Measurements from ENCODE around the gene CANX. TPM values are rescaled to one million over a fixed set of nuclear protein-coding genes. Genes with fewer than 3 reads are reported as not detected.
"Not testable (repeated sequence)": the region's sequence is repeated elsewhere in the genome, so short reads cannot be mapped to it uniquely, and the experiment has no call there.

The CANX gene
- total RNA-seq, 1 donor from 2014 or later: 695 TPM

DNA sequence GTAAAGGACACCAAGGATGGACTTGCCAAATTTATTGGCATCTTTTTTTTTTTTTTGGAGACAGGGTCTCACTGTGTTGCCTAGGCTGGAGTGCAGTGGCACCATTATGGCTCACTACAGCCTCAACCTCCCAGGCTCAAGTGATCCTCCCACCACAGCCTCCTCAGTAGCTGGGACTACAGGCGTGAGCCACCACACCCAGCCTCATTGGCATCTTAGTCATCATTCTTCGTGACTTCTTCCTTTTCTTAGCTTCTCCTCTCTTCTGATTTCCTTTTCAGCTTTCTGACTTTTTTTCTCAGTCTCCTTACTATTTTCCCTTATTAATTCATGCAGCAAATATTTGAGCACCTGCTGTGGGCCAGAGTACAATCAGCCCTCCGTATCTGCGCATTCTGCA, 40.0 kb downstream of the CANX start:
- Mint-ChIP-seq H3K27me3 (ENCODE audit: low read depth) (no peaks in the 10 kb centered on the region), H3K27ac (ENCODE audit: unreplicated experiment) (peak overlapping the region; percentile 33)

DNA sequence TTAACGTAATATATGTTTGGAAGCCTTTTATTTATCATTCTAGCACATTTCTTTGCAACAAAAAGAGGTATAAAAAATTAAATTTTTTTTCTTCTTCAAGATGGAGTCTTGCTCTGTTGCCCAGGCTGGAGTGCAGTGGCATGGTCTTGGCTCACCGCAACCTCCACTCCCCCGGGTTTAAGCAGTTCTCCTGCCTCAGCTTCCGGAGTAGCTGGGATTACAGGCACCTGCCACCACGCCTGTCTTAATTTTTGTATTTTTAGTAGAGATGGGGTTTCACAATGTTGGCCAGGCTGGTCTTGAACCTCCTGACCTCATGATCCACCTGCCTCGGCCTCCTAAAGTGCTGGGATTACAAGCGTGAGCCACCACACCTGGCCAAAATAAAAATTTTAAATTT, 45.3 kb downstream of the CANX start:
- not testable (repeated sequence) for H3K4me3 Mint-ChIP-seq (ENCODE audit: unreplicated experiment); H3K27me3 Mint-ChIP-seq (ENCODE audit: low read depth); DNase-seq (ENCODE audit: low spot score); H3K36me3 Mint-ChIP-seq (ENCODE audit: low read depth); H3K9me3 Mint-ChIP-seq (ENCODE audit: low read depth)
- H3K27ac Mint-ChIP-seq (ENCODE audit: unreplicated experiment): peak overlapping the region; percentile 45
- H3K4me1 Mint-ChIP-seq (ENCODE audit: low read depth): peaks cover 20% of the 10 kb centered on the region

More for the DNA sequence above, 40.0 kb downstream of the CANX start:
- TF ChIP-seq, protein P1, sequence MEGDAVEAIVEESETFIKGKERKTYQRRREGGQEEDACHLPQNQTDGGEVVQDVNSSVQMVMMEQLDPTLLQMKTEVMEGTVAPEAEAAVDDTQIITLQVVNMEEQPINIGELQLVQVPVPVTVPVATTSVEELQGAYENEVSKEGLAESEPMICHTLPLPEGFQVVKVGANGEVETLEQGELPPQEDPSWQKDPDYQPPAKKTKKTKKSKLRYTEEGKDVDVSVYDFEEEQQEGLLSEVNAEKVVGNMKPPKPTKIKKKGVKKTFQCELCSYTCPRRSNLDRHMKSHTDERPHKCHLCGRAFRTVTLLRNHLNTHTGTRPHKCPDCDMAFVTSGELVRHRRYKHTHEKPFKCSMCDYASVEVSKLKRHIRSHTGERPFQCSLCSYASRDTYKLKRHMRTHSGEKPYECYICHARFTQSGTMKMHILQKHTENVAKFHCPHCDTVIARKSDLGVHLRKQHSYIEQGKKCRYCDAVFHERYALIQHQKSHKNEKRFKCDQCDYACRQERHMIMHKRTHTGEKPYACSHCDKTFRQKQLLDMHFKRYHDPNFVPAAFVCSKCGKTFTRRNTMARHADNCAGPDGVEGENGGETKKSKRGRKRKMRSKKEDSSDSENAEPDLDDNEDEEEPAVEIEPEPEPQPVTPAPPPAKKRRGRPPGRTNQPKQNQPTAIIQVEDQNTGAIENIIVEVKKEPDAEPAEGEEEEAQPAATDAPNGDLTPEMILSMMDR (IDR thresholded peaks at IDR 0.05): no peak
- Mint-ChIP-seq H3K4me3 (ENCODE audit: unreplicated experiment) (no peak overlapping the region), H3K36me3 (ENCODE audit: low read depth) (peaks cover 2% of the 10 kb centered on the region), H3K9me3 (ENCODE audit: low read depth) (no peaks in the 10 kb centered on the region), H3K4me1 (ENCODE audit: low read depth) (peaks cover 50% of the 10 kb centered on the region)
- DNase-seq (ENCODE audit: low spot score): no peak

DNA sequence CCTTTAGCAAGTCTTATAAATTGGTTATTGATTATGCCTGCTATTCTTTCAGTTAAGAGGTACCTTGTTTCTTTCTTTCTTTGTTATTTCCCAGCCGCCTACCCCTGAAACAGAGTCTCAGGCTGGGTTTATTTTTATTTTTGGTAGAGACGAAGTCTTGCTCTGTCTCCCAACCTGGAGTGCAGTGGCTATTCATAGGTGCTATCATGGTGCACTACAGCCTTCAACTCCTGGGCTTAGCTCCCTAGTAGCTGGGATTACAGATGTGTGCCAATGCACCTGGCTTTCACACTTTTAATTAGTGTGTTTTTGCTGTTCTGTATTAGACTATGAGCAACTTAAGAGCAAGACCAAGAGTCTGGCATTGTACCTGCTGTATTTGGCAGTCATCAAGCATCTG, 48.1 kb downstream of the CANX start:
- no peak for DNase-seq (ENCODE audit: low spot score)
- H3K4me1 Mint-ChIP-seq (ENCODE audit: low read depth): peaks cover 10% of the 10 kb centered on the region
- TF ChIP-seq, protein P1 (IDR thresholded peaks at IDR 0.05): no peak
- H3K36me3 Mint-ChIP-seq (ENCODE audit: low read depth): peaks cover 2% of the 10 kb centered on the region
- H3K9me3 Mint-ChIP-seq (ENCODE audit: low read depth): no peaks in the 10 kb centered on the region
- no peak overlapping the region for H3K27ac Mint-ChIP-seq (ENCODE audit: unreplicated experiment)
- no peaks in the 10 kb centered on the region for H3K27me3 Mint-ChIP-seq (ENCODE audit: low read depth)
- no peak overlapping the region for H3K4me3 Mint-ChIP-seq (ENCODE audit: unreplicated experiment)

DNA sequence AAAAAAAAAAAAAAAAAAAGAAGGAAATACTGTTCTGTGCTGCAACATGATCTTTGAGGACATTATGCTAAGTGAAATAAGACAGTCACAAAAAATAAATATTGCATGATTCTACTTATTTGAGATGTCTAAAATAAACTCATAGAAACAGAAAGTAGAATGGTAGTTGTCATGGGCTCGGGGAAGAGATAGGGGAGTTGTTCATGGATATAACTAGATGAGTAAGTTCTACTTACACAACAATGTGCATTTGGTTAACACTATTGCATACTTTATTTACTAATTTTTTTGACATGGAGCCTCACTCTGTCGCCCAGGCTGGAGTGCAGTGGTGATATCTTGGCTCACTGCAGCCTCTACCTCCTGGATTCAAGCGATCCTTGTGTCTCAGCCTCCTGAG, 49.0 kb downstream of the CANX start:
- Mint-ChIP-seq H3K27ac (ENCODE audit: unreplicated experiment) (no peak overlapping the region), H3K4me3 (ENCODE audit: unreplicated experiment) (no peak overlapping the region), H3K9me3 (ENCODE audit: low read depth) (no peaks in the 10 kb centered on the region), H3K36me3 (ENCODE audit: low read depth) (peaks cover 2% of the 10 kb centered on the region), H3K27me3 (ENCODE audit: low read depth) (no peaks in the 10 kb centered on the region), H3K4me1 (ENCODE audit: low read depth) (peaks cover 10% of the 10 kb centered on the region)
- TF ChIP-seq, protein P1 (IDR thresholded peaks at IDR 0.05): no peak
- DNase-seq (ENCODE audit: low spot score): no peak

DNA sequence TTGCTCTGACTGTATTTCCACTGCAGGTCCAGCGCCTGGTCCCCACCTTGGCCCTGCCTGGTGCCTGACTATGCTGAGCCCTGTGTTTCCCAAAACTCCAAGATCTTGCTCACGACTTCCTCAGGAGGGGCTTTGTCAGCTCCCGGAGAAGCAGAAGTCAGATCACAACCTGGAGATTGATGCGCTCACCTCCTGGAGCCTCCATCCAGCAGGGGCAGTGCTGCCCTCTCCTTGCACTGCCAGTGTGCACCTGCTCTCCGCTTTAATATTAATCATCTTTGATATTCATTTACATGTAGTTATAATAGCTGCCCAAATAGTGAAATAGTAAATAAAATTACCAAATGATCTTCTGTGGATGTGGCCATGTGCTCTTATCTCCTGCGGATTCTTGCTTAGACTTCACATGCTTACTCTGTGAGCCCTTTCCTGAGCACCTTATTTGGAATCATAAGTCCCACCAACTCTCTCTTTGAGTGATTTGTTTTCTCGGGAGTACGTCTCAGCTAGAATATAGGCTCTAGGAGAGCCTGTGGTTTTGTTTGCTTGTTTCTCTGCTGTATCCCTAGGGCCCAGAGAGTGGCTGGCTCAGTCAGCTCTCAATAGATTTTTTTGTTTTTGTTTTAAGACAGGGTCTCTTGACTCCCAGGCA, 51.2 kb downstream of the CANX start:
- H3K27ac Mint-ChIP-seq (ENCODE audit: unreplicated experiment): no peak overlapping the region

More for the DNA sequence above, 51.2 kb downstream of the CANX start:
- no peak for DNase-seq (ENCODE audit: low spot score)
- H3K36me3 Mint-ChIP-seq (ENCODE audit: low read depth): peaks cover 4% of the 10 kb centered on the region
- TF ChIP-seq, protein P1 (IDR thresholded peaks at IDR 0.05): no peak
- no peaks in the 10 kb centered on the region for H3K27me3 Mint-ChIP-seq (ENCODE audit: low read depth)
- no peaks in the 10 kb centered on the region for H3K9me3 Mint-ChIP-seq (ENCODE audit: low read depth)
- no peak overlapping the region for H3K4me3 Mint-ChIP-seq (ENCODE audit: unreplicated experiment)
- peaks cover 18% of the 10 kb centered on the region for H3K4me1 Mint-ChIP-seq (ENCODE audit: low read depth)
